ENCODE measurements around the gene HCRTR1.

The HCRTR1 gene

DNA sequence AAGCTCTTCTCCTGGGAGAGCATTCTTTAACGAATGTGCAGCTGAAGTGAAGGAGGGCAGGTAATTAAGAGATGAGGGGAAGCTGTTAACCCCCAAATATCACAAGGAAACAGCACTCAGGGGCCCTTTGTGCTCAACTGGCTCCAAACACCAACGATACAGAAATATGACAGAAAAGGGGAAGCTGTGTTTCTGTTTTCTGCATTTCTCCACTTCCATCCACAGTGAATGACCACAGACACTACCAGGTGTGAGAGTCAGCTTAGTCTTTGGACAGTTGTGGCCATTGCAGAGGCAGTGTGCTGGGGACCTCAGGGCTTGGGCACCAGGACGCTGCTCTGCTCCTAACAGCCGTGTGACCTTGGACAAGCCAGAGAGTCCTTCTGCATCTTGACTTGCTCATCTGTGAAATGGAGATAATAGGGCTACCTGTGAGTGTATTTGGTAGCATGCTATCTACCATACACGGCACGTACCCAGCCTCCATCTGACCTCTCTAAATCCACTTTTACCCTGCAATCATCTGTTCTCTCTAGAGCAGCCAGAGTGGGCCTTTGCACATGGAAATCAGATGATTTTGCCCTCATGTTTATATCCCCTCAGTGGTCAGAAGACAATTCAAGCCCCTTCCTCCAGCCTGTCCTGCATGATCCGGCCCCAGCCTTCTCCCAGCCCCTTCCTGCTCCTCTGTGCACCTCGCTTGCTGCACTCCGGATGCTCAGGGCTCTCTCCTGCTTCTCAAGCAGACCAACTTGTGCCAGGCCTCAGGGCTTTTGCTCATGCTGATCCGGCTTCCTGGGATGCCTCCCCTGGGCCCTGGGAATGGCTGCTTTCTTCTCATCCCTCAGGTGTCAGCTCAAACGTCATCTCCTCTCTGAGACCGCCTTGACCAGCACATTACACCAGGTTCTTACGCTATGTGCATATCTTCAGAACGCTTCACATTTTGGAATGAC lies 45.9 kb upstream of the HCRTR1 start:
- no peak for TF ChIP-seq CTCF (conservative IDR thresholded peaks at IDR 0.05; ENCODE audit: low read depth)
- ChIA-PET CTCF (interaction anchor here (1.4 kb wide), 1 partner anchor 16 kb away, joined by 4 read pairs; no protein-coding TSS in a partner anchor), POLR2A (ENCODE audit: low non-redundant PET) (no interaction called here)
- DNase-seq (ENCODE audit: low spot score): no peak
- peak overlapping the region; percentile 92; the same call in 1 of the 2 replicates for H3K27ac ChIP-seq

DNA sequence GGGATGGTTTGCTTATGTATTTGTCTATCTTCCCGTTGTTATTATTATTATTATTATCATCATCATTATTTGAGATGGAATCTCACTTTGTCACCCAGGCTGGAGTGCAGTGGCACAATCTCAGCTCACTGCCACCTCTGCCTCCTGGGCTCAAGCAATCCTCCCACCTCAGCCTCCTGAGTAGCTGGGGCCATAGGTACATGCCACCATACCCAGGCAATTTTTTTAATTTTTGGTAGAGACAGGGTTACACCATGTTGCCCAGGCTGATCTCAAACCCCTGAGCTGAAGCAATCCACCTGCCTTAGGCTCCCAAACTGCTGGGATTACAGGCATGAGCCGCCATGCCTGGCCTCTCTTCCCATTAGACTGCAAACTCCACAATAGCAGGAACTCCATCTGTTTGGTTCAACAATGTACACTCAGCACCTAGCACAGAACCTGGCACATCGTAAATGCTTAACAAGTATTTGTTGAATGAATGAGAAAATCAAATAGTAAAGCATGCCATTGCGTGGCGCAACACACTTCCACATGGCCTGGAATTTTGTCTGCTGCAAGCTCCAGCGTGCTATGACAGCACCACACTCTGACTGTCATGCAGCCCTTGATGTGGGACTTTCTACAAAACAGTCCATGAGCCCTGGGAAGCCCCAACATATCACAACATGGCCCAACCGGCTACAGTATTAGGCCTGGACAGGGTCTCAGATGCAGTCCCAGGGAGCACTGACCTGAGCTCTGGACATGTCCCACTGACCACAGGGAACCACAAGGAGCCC lies 45.0 kb upstream of the HCRTR1 start:
- peak; percentile 53 for DNase-seq (ENCODE audit: low spot score)
- peak overlapping the region; percentile 92 for H3K27ac ChIP-seq
- POLR2A ChIA-PET (ENCODE audit: low non-redundant PET): no interaction called here
- CTCF ChIA-PET: interaction anchor here (0.8 to 1.4 kb wide), 2 partner anchors 9 to 15 kb away, joined by 3 to 4 read pairs; no protein-coding TSS in a partner anchor
- TF ChIP-seq CTCF (conservative IDR thresholded peaks at IDR 0.05; ENCODE audit: low read depth): no peak

DNA sequence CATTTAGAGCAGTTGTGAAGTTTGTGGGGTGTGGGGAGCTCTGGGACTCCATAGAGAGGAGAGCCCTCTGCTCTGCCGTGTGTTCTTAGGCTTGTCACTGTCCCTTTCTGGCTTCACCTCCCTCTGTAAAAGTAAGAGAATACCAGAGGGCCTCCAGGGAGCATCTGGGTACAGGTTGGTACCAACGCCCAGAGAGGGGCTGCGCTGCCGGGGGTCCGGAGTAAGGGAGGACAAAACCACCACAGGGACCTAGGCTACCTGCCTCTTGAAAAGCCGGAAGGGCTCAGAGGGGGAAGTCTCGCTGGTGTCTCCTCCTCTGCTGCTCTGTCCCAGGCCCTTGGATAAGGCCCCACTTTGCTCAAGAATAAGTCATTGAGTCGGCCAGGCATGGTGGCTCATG lies 44.2 kb upstream of the HCRTR1 start:
- ChIA-PET CTCF (interaction anchor here (0.6 to 1.2 kb wide), 4 partner anchors 10 to 123 kb away, joined by 3 to 4 read pairs (median 4); no protein-coding TSS in a partner anchor), POLR2A (ENCODE audit: low non-redundant PET) (no interaction called here)
- DNase-seq (ENCODE audit: low spot score): no peak
- TF ChIP-seq CTCF (conservative IDR thresholded peaks at IDR 0.05; ENCODE audit: low read depth): no peak
- H3K27ac ChIP-seq: peak overlapping the region; percentile 92

DNA sequence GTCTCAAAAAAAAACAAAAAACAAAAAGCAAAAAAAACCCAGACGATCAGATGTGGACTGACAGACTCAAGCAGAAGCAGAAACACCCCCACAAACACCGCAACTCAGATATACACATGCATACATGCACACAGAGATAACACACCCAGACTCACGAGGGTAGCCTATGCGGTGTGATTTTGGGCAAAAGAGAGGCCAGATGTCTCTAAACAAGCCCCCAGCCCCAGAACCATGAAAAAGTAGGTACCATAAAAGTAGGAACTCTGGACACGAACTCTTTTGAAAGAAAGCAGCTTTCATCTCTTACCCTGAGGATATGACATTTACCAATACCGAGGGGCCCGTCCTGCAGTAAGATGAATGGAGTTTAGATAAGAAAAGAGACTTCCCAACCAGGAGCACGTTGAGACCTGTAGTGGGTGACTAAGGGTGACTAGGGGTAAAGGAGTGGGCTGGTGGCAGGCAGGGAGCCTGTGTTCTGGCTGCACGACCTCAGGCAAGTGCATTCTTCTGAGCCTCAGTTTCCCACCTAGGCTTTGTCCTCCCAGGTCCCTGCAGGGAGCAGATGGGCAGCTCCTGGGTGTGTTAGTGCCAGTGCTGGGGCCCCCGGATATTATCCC lies 42.6 kb upstream of the HCRTR1 start:
- CTCF ChIA-PET: interaction anchor here (0.8 to 1.2 kb wide), 2 partner anchors 9 to 394 kb away, joined by 3 read pairs; no protein-coding TSS in a partner anchor
- POLR2A ChIA-PET (ENCODE audit: low non-redundant PET): no interaction called here
- peak; percentile 96 for DNase-seq (ENCODE audit: low spot score)
- no peak for TF ChIP-seq CTCF (conservative IDR thresholded peaks at IDR 0.05; ENCODE audit: low read depth)
- H3K27ac ChIP-seq: peak overlapping the region; percentile 92

DNA sequence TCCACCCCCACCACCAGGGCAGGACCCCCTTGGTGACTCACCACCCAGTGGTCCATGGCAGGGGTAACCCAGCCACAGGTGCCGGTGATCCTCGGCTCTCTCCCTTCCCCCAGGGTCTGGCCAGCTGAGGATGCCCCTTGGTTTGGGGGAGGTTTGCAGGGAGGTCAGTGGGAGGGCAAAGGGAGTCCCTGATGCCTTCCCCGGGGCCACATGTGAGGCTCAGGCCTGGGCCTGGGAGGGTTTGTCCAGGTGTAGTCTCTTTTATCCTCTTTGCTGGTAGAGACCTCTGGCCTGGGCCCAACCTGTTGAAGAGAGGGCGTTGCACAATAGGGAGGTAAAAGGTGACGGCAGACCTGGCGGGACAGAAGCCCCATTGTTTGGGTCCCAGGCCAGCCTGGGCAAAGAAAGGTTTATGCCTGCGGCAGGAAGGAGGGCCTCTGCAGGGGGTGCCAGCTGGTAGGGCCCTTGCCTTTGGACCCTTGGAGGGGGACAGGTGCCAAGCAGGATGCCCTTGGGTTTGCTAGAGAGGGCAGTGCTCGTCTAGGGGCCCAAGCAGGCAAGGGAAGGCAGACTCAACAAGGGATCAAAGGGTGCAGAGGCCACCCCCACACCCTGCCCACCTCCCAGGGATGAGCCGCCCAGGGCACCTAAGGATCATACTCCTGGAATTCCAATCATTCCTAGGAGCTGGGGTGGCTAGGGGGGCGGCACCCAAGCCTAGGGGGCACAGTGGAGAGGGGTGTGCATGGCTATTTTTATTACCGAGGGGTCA lies 41.9 kb upstream of the HCRTR1 start:
- TF ChIP-seq CTCF (conservative IDR thresholded peaks at IDR 0.05; ENCODE audit: low read depth): no peak
- POLR2A ChIA-PET (ENCODE audit: low non-redundant PET): no interaction called here
- DNase-seq (ENCODE audit: low spot score): peak; percentile 85
- peak overlapping the region; percentile 92 for H3K27ac ChIP-seq
- CTCF ChIA-PET: no interaction called here
